K562 treated with DMSO at 1 percent for 4 hours (cell line): Measurements from ENCODE around the gene LCE1B. TPM values are rescaled to one million over a fixed set of nuclear protein-coding genes. Genes with fewer than 3 reads are reported as not detected.

Experiments
- total RNA-seq: library from RNA; unstranded; fragments of 300-600 nt; gene quantifications from 2 replicates; pipeline ENCODE4 v1.2.3, GENCODE V29; 2022; ENCODE audit not compliant: insufficient read depth

Gene LCE1B, protein sequence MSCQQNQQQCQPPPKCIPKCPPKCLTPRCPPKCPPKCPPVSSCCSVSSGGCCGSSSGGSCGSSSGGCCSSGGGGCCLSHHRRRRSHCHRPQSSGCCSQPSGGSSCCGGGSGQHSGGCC
- total RNA-seq = not detected in 2 replicates

DNA sequence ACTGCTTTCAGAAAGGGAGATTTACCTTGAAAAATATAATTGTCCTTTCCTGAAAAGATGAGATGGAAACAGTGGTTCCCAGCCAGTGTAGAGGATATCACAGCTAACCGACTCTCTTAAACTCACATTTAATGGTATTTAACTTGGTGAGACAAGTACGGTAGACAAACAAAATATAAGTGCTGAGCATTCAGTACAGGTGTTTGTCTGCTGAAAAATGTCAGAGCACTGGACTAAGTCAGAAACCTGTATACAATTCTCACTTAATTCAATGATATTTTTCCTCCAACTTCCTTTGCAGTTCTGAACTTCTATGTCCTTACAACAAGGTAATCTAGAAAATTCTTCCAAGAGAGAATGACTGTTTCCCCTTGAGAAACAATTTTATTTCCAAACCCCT lies at the start of gene LCE1B:
Gene LCE1B, plus strand, starts transcription at position 301 of the 400 bp plus-strand sequence. CDS start 476 bp downstream, outside the sequence.

DNA sequence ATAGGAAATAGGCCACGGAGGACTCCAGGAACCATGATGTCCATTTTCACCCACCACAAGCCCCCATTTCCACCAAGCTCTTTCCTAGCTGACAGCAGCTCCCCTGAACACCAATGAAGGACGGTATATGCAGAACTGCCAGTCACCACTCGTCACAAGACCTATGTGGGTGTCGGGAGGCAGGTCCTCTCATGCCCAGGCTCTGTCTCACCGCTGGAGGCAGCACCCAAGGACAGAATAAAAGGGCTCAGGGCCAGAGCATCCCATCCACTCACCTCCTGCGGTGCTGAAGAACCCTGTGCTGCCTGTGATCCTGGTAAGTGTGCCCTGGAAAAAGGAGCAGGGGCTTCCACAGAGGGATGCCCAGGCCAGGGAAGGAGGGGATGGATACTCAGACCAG lies 36.9 kb upstream of the LCE1B start, which contains the start of gene LCE1F:
Gene LCE1F, plus strand, starts transcription at position 266 of the 400 bp plus-strand sequence. CDS start 1,232 bp downstream, outside the sequence.

GRCh38 chr1:152786077-152786476 lies 25.7 kb upstream of the LCE1B start, which contains the start of gene LCE1E:
LCE1E (plus strand) TSS chr1:152786257; CDS start chr1:152787300, 1,043 bp downstream.

GRCh38 chr1:152796421-152796820 lies 15.3 kb upstream of the LCE1B start, which contains the start of gene LCE1D:
LCE1D (plus strand) TSS chr1:152796721; CDS start chr1:152797795, 1,074 bp downstream.

DNA sequence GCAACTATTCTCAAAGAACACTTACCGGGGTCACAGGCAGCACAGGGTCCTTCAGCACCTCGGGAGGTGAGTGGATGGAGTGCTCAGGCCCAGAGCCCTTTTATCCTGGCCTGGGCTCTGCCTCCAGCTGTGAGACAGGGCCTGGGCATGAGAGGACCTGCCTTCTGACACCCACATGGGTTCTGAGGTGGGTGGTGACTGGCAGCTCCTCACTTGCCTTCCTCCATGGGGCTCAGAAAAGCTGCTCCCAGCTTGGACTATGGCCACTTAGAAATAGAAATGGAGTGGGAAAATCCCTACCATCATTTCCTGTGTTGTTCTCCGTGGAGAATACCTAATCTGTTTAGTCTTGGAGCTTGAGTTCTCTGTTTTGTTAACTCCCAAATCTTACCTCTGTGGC lies 5.2 kb upstream of the LCE1B start, which contains the start of gene LCE1C:
Gene LCE1C, minus strand, starts transcription at position 76 of the 400 bp plus-strand sequence. CDS start 1,173 bp downstream, outside the sequence.

GRCh38 chr1:152827173-152827572 lies 15.4 kb downstream of the LCE1B start, which contains the start of gene LCE1A:
LCE1A (plus strand) TSS chr1:152827473; CDS start chr1:152827473, 0 bp downstream.

GRCh38 chr1:152842556-152842955 lies 30.8 kb downstream of the LCE1B start, which contains the start of gene LCE6A:
LCE6A (plus strand) TSS chr1:152842856; CDS start chr1:152843521, 665 bp downstream.

DNA sequence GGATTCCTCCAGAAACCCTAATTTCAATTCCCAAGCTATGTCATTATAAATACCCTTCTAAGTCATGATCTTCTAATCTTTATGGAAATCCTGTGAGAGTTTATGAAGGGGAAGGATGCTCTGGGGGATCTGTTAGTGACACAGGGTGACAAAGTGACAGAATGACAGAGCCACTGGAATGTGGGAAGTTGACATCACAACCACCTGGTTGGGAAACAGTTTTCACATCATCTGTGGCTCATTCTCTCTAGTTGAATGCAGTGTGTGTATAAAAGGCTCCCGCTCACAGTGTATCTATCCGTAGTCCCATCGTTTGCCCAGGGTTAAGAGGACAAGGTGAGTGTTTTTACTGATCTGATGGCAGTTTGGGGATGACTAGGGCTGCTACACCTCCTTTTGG lies 47.9 kb downstream of the LCE1B start, which contains the start of gene LCE7A:
Gene LCE7A, plus strand, starts transcription at position 301 of the 400 bp plus-strand sequence. CDS start 702 bp downstream, outside the sequence.

Other genes with a start within 250 kb of the LCE1B start
- gene LCE3E, start 245.2 kb upstream of the LCE1B start, total RNA-seq = not detected in 2 replicates
- not detected in 2 replicates for gene LCE3D, start 231.5 kb upstream of the LCE1B start, total RNA-seq
- not detected in 2 replicates for gene LCE3C, start 211.7 kb upstream of the LCE1B start, total RNA-seq
- not detected in 2 replicates for gene LCE3B, start 198.2 kb upstream of the LCE1B start, total RNA-seq
- gene LCE3A, start 188.9 kb upstream of the LCE1B start, total RNA-seq = not detected in 2 replicates
- gene LCE2D, start 148.6 kb upstream of the LCE1B start, total RNA-seq = not detected in 2 replicates
- gene LCE2C, start 136.7 kb upstream of the LCE1B start, total RNA-seq = not detected in 2 replicates
- gene LCE2B, start 125.8 kb upstream of the LCE1B start, total RNA-seq = not detected in 2 replicates
- not detected in 2 replicates for gene LCE2A, start 113.6 kb upstream of the LCE1B start, total RNA-seq
- gene LCE4A, start 103.8 kb upstream of the LCE1B start, total RNA-seq = not detected in 2 replicates
- gene KPRP, start 53.9 kb upstream of the LCE1B start, total RNA-seq = not detected in 2 replicates
- not detected in 2 replicates for gene LCE1F, start 36.8 kb upstream of the LCE1B start, total RNA-seq
- not detected in 2 replicates for gene LCE1E, start 25.7 kb upstream of the LCE1B start, total RNA-seq
- not detected in 2 replicates for gene LCE1D, start 15.2 kb upstream of the LCE1B start, total RNA-seq
- gene LCE1C, start 5.3 kb upstream of the LCE1B start, total RNA-seq = not detected in 2 replicates
- gene LCE1A, start 15.5 kb downstream of the LCE1B start, total RNA-seq = not detected in 2 replicates
- gene LCE6A, start 30.9 kb downstream of the LCE1B start, total RNA-seq = not detected in 2 replicates
- not detected in 2 replicates for gene LCE7A, start 48.0 kb downstream of the LCE1B start, total RNA-seq
- not detected in 2 replicates for gene SMCP, start 66.4 kb downstream of the LCE1B start, total RNA-seq
- not detected in 2 replicates for gene IVL, start 96.6 kb downstream of the LCE1B start, total RNA-seq
- not detected in 2 replicates for gene SPRR5, start 135.2 kb downstream of the LCE1B start, total RNA-seq
- not detected in 2 replicates for gene SPRR4, start 158.7 kb downstream of the LCE1B start, total RNA-seq
- gene SPRR1A, start 172.1 kb downstream of the LCE1B start, total RNA-seq = not detected in 2 replicates
- gene SPRR3, start 189.8 kb downstream of the LCE1B start, total RNA-seq = not detected in 2 replicates
- gene SPRR1B, start 219.2 kb downstream of the LCE1B start, total RNA-seq = not detected in 2 replicates
- gene SPRR2D, start 229.1 kb downstream of the LCE1B start, total RNA-seq = 36.6 and 103 TPM in 2 replicates
- gene SPRR2A, start 245.5 kb downstream of the LCE1B start, total RNA-seq = not detected in 2 replicates